ENCODE measurements around the gene AKR1C3.
"Not testable (repeated sequence)": the region's sequence is repeated elsewhere in the genome, so short reads cannot be mapped to it uniquely, and the experiment has no call there.

The AKR1C3 gene

DNA sequence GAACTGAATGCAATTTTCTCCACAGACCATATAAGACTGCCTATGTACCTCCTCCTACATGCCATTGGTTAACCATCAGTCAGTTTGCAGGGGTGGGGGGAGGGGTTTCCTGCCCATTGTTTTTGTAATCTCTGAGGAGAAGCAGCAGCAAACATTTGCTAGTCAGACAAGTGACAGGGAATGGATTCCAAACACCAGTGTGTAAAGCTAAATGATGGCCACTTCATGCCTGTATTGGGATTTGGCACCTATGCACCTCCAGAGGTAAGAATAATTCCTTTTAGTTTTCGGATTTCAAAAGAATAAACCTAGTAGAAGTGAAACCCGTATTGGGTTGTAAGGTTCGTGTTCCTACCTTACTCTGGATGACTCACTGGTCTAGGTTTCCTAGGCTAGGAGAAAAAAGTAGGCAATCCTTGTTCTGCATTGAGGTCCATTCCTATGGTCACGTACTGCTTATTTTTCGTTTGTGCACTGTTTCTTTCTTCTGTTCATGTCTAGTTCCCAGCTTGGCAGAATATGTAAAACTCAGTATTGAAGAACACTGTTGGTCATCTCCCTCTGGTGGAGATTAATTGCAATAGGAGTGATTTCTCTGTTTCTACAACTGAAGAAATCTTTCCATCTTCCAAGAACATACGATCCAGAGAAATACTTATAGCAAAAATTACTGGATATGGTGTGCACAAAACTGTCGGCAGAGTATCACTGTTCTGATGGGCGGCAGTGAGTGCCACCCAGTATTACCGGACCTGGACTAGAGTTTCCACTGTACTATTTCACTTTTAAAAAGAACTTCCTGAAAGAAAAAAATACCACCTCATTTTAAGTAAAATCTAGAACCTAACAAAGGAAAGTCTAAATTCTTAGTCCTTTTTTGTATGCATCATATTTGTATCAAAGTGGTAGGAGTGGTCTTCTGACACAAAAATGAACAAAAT lies at the start of gene AKR1C3:
AKR1C3 (plus strand) TSS at position 150 of the 941 bp plus-strand sequence; CDS start at position 181, 31 bp downstream.
- no peak for DNase-seq

DNA sequence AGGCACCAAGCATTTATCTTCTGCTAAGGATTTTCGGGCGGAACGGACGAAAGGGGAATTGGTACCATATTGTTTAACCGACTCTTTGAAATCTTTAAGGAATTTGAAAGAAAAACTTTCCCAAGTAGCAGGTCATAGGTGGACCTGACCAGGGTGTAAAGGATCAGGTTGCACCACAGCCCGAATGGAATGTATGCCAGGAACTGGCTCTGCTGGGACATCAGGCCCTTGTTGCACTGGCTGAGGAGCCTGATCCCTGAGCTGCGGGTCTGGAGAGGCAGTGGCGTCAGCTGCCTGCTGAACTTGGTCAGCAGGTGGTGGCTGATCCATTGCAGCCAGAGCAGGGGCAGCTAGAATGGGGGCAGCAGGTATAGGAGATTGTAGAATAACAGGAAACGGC lies 49.1 kb upstream of the AKR1C3 start:
- no peak for DNase-seq

DNA sequence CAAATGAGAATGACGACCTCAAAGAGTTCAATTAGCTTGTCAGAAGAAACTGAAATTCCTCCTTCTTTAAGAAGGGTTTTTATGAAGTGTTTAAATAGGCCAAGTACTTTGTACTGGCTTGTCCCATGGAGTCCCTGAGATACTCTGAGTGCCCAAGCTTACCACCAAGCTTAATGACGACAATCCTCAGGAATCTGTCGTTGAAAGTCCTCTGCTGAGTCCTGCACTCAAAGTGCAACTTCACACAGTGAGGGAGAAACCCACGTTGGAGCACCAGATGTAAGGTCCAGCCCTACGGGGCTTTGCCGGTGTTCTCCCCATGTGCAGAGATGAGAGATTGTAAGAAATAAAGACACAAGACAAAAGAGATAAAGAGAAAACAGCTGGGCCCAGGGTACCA lies 47.8 kb upstream of the AKR1C3 start:
- DNase-seq: no peak

DNA sequence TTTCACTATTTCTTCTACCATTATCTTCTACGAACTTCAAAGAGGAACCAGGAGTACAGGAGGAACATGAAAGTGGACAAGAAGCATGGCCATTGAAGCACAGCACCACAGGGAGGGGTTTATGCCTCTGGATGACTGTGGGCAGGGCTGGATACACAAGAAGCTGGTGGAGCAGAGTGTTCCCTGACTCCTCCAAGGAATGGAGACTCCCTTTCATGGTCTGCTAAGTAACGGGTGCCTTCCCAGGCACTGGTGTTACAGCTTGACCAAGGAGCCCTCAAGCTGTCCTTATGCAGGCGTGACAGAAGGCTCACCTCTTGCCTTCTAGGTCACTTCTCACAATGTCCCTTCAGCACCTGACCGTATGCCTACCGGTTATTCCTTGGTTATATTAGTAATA lies 47.2 kb upstream of the AKR1C3 start:
- DNase-seq: not testable (repeated sequence)

DNA sequence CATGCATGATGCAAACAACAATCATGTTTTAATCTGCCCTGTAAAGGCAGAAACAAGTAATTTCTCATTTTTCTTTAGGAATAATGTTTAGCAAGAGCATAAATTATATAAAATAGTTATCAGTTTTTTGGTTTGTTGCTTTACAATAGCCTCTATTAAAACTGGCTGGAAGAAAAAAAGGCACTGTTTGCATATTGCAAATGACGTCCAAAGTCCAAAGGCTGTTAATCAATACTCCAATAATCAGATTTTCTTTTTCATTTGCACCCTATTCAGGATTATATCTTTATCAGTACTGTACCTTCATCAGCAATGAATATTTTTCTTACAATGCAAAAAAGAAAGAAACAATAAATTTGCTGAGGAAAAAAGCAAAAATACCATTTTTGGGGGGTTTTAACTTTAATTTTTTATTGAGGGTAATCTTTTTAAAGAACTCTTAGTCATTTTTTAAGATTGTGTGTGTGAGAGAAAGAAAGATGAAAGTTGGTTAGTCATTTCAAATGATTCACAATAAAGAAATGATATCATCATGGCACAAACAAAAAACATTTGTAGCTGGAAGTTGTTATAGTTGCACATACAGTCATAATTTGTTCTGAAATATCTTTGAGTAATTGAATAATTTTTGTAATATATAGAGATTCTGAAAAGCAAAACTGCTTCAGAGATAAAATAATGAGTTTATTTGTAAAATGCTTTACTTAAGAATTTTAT lies 46.1 kb upstream of the AKR1C3 start:
- DNase-seq: no peak

DNA sequence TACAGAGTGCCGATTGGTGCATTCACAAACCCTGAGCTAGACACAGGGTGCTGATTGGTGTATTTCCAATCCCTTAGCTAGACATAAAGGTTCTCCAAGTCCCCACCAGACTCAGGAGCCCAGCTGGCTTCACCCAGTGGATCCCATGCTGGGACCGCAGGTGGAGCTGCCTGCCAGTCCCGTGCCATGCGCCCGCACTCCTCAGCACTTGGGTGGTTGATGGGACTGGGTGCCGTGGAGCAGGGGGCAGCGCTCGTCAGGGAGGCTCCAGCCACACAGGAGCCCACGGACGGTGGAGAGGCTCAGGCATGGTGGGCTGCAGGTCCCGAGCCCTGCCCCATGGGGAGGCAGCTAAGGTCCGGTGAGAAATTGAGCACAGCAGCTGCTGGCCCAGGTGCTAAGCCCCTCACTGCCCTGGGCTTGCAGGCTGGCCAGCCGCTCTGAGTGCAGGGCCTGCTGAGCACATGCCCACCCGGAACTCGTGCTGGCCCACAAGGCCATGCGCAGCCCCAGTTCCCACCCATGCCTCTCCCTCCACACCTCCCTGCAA lies 41.2 kb upstream of the AKR1C3 start:
- DNase-seq: not testable (repeated sequence)

DNA sequence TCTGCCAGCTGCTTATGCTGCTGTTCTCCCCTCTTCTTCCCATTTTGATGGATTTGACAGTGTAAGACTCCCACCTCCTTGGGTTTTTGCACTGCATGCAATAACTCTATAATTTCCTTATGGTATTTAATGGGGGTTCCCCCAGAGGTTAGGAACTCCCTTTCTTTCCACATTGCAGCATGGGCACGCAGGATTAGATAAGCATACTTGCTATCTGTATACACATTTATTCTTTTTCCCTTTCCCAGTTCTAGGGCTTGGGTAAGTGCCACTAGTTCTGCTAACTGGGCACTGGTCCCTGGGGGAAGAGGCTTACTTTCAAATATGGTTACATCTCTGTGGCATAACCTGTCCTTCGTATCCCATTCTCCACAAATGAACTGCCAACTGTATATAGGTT lies 39.4 kb upstream of the AKR1C3 start:
- DNase-seq: not testable (repeated sequence)

DNA sequence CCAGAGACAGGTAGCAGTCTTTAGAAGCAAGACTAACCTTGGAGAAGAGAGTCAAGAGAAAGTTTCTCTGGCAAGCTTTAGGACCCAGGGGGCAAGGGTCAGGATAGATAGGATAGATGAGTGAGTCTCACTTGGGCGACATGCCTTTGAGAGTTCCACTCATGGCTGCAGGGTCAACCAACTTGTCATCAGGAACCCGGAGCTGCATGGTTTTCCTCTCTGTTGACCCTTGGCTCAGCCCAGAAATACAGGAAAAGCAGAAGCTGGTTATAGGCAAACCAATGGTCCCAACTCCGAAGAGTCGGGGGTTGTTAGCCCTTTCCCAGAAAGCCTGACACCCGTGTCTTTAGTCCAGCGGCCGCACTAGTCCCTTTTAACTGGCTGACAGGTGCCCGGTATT lies 34.9 kb upstream of the AKR1C3 start:
- DNase-seq: not testable (repeated sequence)

DNA sequence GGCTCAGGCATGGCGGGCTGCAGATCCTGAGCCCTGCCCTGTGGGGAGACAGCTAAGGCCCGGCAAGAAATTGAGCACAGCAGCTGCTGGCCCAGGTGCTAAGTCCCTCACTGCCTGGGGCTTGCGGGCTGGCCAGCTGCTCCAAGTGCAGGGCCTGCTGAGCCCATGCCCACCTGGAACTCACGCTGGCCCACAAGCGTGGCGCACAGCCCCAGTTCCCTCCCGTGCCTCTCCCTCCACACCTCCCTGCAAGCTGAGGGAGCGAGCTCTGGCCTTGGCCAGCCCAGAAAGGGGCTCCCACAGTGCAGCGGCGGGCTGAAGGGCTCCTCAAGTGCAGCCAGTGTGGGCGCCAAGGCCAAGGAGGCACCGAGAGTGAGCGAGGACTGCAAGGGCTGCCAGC lies 33.4 kb upstream of the AKR1C3 start:
- not testable (repeated sequence) for DNase-seq

DNA sequence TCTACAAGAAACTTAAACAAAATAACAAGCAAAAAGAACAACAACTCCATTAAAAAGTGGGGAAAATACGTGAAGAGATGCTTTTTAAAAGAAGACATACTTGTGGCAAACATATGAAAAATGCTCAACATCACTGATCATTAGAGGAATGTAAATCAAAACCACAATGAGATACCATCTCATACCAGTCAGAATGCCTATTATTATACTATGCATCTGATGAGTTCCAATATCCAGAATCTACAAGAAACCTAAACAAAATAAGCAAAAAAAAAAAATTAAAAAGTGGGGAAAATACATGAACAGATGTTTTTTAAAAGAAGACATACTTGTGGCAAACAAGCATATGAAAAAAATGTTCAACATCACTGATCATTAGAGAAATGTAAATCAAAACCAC lies 29.6 kb upstream of the AKR1C3 start:
- DNase-seq: no peak

DNA sequence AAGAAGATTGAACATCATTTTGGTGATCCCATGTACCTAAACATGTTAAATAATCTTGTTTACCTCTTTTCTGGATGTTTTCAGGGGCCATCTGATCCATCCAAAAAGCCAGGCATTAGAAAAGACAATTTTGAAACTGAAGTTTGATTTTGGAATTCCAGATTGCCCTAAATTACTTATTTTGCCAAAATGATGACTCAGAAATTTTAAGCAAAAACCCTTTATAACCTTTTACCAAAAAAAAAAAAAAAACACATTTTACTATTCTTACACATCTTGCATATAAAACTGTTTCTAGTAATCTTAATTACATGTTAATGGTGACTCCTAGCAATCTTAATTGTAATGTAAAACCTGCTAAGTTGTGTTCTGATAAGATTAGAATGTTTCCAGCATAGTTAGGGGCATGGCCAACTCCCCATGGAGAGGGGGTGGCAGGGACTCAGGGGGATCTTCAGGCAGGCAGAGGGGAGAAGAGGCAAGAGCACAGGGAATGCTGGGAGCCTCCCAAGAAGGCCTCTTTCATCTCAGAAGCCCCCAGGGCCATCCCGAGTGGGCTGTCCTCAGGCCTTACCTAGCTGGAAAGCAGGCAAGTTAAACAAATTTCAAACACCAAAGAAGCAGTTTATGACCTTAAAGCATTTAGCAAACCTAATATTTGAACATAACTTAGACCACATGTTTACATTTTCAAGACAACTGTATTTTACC lies 25.8 kb upstream of the AKR1C3 start:
- no peak for DNase-seq

DNA sequence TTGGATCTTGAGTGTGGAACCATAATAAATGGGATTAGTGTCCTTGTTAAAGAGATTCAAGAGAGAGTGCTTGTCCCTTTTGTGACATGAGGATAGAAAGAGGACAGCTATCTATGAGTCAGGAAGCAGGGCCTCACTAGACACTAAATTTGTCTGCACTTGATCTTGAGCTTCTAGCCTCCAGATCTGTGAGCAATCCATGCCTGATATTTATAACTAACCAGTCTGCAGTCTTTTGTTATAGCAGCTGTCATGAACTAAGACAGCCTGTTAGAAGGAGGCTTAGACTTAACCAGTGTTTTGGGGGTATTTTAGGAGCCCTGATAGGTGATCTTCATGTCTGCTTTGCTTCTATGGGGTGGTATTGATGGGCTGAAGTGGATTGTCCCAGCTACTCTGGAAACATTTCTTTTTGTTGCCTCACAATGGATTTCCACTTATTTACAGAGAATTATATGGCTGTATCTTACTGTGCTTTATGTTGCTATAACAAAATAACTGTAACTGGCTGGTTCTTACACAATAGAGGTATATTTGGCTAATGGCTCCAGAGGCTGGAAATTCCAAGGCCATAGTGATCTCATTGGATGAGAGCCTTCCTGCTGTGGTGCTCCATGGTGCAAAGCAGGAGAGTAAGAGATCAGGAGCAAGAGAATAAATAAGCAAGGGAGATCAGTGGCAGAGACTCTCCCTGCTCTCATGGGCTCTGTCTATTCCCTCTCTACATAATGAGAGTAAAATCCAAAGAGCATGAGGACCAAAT lies 23.4 kb upstream of the AKR1C3 start:
- no peak for DNase-seq

DNA sequence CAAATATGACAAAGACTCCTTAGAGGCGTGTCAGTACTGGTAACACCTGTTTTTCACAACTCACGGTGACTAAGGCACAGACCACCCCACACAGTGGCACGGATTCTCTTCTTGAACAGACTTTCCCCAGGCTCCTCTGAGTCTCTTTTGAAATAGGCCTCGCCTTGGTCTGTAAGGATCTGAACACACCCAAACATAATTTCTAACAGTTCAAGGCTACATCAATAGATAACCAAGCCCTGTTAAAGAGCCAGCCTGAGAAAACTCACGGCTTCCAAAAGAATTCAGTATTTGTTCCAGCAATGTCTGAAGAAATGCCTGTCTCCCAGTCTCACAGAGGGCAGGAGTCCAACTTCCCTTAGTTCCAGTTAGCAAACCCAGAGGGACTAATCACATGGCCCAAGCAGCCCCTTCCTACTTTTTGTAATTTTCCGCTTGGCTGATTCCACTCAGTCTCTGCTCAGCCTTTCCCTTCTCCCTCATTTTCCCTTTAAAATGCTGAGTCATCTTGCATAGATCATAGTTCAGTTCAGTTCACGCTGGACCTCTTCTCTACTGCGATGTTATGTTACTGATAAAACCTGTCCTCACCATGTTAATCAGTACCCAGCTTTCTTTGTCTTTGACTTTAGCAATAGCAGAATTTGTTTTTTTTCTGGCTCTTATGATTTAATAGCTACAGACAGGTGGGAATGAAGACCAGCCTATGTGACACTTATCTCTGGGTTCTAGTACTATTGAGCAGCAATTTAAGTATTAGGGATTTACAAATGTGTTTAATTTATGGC lies 22.6 kb upstream of the AKR1C3 start:
- no peak for DNase-seq

DNA sequence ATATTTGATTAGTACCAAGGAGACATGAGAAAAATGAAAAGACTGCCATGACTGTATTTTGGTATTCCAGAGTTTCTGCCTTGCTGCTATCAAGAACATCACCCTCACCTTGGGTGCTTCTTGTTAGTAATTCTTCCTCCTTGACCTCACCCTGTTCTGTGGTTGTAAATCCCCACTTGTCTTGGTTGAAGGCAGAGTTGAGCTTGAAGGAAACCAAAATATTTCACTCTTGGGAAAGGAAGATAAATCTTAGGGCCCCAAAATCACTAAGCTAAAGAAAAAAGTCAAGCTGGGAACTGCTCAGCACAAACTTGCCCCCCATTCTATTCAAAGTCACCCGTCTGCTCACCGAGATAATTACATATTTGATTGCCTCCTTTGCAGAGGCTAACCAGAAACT lies 20.6 kb upstream of the AKR1C3 start:
- no peak for DNase-seq

DNA sequence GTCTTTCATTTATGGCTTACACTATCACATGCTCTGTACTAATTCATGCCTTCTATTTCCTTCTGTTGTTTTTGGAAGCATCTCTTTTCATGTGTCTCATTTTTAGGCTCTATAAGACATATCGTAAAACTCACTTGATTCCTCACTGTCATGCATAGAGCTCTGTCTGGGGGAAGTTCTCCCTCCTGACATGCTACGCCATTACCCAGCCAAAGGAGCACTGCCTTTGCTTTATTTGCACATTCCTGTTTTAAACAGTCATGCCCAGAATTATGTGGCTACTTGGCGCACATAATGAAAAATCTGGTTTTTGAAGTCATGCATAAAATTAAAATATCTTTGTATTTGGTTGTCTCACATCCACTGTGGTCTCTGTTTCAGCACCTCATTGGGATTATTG lies 17.6 kb upstream of the AKR1C3 start:
- DNase-seq: no peak

DNA sequence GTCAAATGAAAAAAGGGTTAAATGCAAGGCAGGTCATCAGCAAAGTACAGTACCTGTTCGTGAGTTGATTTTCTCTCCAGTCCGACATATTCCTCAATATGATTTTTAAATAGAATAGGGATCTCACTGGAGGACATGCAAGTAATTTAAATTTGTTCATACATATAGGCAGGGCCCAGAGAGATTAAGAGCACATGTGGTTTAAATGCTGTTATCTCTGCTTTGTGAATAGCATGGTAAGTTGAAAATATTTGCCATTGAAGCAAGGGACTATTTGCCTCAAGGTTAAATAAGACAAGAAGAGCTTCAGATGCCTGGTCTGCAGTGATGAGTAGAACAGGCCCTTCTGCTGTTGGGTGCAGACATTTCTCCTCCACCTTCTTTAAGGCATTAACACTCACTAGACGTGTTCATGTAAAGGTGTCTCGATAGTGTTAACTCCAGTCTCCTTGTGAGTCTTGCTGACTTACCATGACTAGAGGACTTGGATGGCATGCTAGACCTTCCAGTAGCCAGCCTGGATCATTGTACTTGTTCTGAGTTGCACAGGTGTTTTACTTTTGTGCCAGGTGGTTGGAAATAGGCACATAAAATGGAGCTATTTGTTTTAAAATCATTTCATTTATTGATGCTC lies 15.6 kb upstream of the AKR1C3 start:
- DNase-seq: no peak

DNA sequence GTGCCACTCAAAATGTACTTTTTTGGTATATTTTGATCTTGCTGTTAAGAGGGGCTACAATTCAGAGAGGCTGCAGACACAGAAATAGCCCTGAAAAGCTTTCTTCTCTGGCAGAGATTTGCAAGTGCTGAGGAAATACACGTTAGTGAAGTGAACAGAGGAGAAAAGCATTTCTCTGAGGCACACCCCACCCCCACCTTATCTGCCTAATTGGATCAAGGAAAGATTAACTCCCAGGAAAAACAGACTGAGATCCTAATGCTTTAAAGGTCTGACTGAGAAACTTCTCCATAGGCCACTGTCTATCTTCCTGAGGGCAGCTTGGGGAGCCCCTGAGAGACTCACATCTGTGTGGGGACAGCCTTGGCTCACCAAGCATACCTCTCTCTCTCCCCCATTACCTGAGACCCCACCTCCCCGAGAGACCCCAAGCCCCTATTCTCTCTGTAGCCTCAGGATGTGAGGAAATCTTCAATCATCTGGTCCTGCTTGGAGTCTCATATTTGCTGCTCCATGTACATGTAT lies 14.8 kb upstream of the AKR1C3 start:
- no peak for DNase-seq

DNA sequence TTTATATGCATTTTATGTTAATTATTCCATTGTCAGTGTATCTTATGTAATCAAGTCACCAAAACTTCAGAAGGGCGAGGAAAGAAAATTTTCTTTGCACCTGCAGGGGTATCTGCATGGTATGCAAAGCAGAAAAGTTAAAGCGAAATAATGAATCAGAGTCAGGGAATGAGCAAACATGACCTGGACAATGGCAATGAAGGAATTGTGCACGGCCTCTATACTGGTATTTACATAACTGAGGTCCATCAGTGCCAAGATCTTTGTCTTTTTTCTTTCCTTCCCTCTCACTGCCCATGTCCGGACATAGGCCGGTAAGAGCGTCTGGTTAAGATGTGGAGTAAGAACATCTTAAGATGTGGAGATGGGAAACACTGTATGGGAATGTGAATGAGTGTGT lies 14.4 kb upstream of the AKR1C3 start:
- DNase-seq: no peak

DNA sequence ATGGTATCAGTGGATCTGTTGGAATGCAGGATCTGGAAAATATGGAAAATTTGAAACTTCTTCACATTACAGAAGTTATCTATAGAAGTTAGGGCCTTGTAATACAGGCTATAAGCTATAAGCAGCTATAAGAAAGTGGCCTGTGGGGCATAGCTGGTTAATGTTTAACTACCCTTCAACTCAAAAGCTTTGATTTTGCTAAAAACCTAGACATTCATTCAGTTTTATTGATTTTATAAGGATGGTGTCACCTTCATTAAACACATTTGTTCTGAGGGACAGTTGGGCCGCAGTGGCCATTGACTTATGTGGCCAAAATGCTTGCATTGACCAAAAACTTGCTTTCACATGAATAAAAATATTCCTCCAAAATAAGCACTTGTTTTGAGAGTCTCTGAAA lies 13.1 kb upstream of the AKR1C3 start:
- no peak for DNase-seq

DNA sequence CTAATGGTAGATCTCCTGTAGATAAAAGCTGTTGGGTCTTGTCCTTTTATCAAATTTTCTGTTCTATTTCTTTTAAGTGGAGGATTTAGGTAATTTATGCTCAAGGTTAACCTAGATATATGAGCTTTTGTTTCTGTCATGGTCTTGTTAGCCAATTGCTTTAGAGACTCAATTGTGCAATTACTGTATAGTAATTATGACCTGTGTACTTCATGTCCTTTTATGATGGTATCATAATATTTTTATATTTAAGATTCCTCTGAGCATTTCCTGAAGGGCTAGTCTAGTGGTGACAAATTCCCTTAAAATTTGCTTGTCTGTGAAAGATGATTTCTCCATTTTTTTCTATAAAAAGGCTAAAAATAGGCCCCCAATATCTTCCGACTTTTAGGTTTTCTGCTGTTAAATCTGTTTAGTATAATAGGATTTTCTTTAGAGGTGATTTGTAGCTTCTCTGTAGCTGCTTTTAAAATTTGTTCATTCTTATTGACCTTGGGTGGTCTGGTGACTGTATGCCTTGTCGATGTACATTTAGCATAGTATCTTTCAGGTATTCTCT lies 5.4 kb upstream of the AKR1C3 start:
- no peak for DNase-seq
